Measurements from ENCODE around the gene FBXW8. TPM values are rescaled to one million over a fixed set of nuclear protein-coding genes. Genes with fewer than 3 reads are reported as not detected.

The FBXW8 gene, protein sequence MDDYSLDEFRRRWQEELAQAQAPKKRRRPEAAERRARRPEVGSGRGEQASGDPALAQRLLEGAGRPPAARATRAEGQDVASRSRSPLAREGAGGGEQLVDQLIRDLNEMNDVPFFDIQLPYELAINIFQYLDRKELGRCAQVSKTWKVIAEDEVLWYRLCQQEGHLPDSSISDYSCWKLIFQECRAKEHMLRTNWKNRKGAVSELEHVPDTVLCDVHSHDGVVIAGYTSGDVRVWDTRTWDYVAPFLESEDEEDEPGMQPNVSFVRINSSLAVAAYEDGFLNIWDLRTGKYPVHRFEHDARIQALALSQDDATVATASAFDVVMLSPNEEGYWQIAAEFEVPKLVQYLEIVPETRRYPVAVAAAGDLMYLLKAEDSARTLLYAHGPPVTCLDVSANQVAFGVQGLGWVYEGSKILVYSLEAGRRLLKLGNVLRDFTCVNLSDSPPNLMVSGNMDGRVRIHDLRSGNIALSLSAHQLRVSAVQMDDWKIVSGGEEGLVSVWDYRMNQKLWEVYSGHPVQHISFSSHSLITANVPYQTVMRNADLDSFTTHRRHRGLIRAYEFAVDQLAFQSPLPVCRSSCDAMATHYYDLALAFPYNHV
- 19.9 and 20.9 TPM in 2 replicates for total RNA-seq

DNA sequence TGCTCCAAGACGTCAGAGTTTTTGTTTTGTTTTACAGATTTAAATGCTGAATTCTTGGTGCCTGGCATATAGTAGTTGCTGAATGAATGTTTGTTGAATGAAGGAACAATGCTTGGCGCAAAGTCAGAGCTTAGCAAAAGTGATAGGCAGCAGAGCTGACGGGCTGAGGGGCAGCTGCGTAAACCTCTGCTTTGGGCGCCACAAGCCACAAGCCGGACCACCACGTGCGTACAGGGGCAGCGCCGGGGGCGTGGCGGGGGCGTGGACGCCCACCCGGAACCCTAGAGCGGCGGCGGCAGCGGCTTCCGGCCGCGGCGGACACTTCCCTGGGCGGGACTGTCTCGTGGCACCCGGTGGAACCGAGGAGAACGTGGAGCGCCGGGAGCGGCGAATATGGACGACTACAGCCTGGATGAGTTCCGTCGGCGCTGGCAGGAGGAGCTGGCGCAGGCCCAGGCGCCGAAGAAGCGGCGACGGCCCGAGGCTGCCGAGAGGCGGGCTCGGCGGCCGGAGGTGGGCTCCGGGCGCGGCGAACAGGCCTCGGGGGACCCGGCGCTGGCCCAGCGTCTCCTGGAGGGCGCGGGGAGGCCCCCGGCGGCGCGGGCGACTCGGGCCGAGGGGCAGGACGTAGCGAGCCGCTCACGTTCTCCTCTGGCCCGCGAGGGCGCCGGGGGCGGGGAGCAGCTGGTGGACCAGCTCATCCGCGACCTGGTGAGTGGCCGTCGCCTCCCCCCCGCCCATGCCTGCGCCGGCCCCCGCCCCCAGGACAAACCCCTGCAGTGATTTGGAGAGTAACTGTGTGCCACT, at the start of gene FBXW8:
FBXW8 (plus strand) TSS at position 306 of the 807 bp plus-strand sequence; CDS start at position 394, 88 bp downstream.

DNA sequence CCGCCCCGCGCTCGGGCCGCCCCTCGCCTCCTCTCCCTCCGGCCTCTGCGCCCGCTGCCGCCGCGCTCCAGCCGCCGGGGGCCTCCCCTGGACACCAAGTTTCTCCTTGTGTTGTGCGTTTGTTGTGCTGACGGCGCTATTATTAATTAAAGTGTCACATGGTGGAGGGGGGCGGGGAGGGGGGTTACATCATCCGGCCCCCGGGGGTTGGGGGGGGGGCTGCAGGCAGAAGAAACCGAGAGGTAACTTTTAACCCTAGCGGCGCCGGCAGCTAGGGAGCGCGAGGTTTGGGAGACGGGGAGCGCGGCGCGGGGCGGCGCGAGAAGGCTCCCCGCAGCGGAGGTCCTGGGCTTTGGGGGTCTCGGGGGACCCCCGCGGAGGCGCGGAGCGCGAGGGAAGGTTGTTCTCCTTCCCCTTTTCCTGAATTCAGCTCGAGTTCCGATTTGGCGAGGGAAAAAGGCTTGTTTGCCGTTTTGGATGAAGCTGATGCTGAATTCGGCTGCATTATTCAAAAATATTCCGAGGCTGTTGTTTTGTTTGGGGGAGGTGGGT, 29.3 kb upstream of the FBXW8 start, which contains the start of gene HRK:
HRK (minus strand) TSS at position 117 of the 552 bp plus-strand sequence. CDS start 134 bp downstream, outside the sequence.

Other genes starting within 250 kb of the FBXW8 start
- 15.9 and 24.3 TPM in 2 replicates for gene SPRING1, start 172.9 kb upstream of the FBXW8 start, total RNA-seq
- 0.36 and 3.7 TPM in 2 replicates for gene RNFT2, start 172.6 kb upstream of the FBXW8 start, total RNA-seq
- not detected in 2 replicates for gene HRK, start 29.5 kb upstream of the FBXW8 start, total RNA-seq
- gene TESC, start 188.5 kb downstream of the FBXW8 start, total RNA-seq: not detected in 2 replicates

Data from cardiac atrium fibroblast (primary cell).